Measurements from ENCODE around the gene GCNT1. TPM values are rescaled to one million over a fixed set of nuclear protein-coding genes. Genes with fewer than 3 reads are reported as not detected.
A peak's percentile ranks its signal among the peaks of the same experiment; 100 is the strongest.

GCNT1 gene
- total and polyA plus RNA-seq, 2 of the 13 experiments (the other 11 are each of a cell fraction or from before 2014, with no cell fraction given), result 0.55 to 1.7 TPM

DNA sequence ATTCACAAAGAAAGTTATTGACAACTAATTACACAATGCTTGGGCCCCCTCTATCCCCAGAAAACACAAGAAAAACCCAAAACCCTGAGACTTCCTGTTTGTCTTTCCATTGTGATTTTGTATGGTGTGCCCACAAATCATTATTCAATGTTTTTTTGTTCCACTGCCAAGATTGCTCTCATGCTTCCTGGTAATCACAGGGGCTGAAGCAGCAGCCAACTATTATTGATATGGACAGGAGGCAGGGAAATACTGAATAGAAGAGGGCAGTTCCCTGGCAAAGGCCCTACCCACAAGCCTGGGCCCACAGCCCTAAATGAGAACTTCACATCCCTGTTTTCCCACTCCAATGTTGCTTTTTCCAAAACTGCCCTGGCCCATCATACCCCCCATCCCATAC is 43.3 kb upstream of the GCNT1 start (continued):
- TF ChIP-seq THAP7 (CRISPR knock-in tag; IDR thresholded peaks at IDR 0.05) (no peak), AHR (CRISPR knock-in tag; IDR thresholded peaks at IDR 0.05) (no peak), KDM3A (CRISPR knock-in tag; IDR thresholded peaks at IDR 0.05; ENCODE audit: low read depth) (no peak)
- TF ChIP-seq, protein P1, sequence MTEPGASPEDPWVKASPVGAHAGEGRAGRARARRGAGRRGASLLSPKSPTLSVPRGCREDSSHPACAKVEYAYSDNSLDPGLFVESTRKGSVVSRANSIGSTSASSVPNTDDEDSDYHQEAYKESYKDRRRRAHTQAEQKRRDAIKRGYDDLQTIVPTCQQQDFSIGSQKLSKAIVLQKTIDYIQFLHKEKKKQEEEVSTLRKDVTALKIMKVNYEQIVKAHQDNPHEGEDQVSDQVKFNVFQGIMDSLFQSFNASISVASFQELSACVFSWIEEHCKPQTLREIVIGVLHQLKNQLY (CRISPR knock-in tag; IDR thresholded peaks at IDR 0.05), result no peak

- Histone ChIP-seq H2AFZ (ENCODE audit: low read length) (no peak overlapping the region), H3K4me2 (ENCODE audit: low read depth, low read length) (no peak overlapping the region), H3K9me3 (ENCODE audit: low read length) (no peaks in the 10 kb centered on the region), H3K79me2 (ENCODE audit: insufficient read depth, low read length) (no peaks in the 10 kb centered on the region), H3K9ac (ENCODE audit: insufficient read depth, low read depth, low read length) (no peak overlapping the region), H3K4me1 (ENCODE audit: insufficient read depth, low read length) (peaks cover 57% of the 10 kb centered on the region), H3K27me3 (ENCODE audit: control insufficient read depth in 1 of 2, insufficient read depth in 2 of 2, low read length in 2 of 2) (no peaks in the 10 kb centered on the region), H3K36me3 (replicated peaks in 1 of 2; ENCODE audit: control insufficient read depth in 1 of 2, insufficient read depth in 2 of 2, low read length in 2 of 2) (no peaks in the 10 kb centered on the region), H3K4me3 (replicated peaks in 1 of 3; ENCODE audit: insufficient read depth in 1 of 3, low read depth in 2 of 3, low read length in 3 of 3) (no peak overlapping the region), H4K20me1 (ENCODE audit: insufficient read depth, low read length) (no peaks in the 10 kb centered on the region), H3K27ac (ENCODE audit: extremely low read length, insufficient read depth, low read length) (no peak overlapping the region)
- ChIA-PET CTCF (ENCODE audit: low intra/inter-chr PET ratio, low total read pairs) (no interaction called here), POLR2A (no interaction called here)
- WGBS (ENCODE audit: low lambda C conversion rate), result 0% methylated on average over 1 of the region's 1 CpG
- in situ Hi-C loops (cut with HindIII; ENCODE audit: extremely low pct_ligation_motif_present, low pct_unique_long_range_greater_than_20kb) (no loop called here), intact Hi-C loops (cut with micrococcal nuclease; ENCODE audit: unreplicated experiment) (no loop called here)
- ATAC-seq (no peak), FAIRE-seq (no peak), DNase-seq (ENCODE audit: low spot score) (peak; percentile 51)
- no TSS peak for BruUV-seq (replicated peaks)
- TF ChIP-seq TCF7 (IDR thresholded peaks at IDR 0.05; ENCODE audit: low read depth), result peak; percentile 52
- TF ChIP-seq EP300 (IDR thresholded peaks at IDR 0.05; ENCODE audit: low read depth in 2 of 2, low read length in 2 of 2), result peak in 1 of 2 experiments; percentile 25; a peak in 1 of 4 replicates
- TF ChIP-seq EP300 (CRISPR knock-in tag; IDR thresholded peaks at IDR 0.05; ENCODE audit: borderline replicate concordance), result no peak
- TF ChIP-seq U2AF2 (IDR thresholded peaks at IDR 0.05; ENCODE audit: low read depth, low read length), result no peak
- no peak for TF ChIP-seq PCBP2 (optimal IDR thresholded peaks at IDR 0.05; ENCODE audit: low read depth, low read length, poor library complexity, severe bottlenecking)
- TF ChIP-seq KLF6 (CRISPR knock-in tag; IDR thresholded peaks at IDR 0.05), result no peak
- no peak for TF ChIP-seq NFRKB (IDR thresholded peaks at IDR 0.05)
- no peak for TF ChIP-seq SMARCE1 (IDR thresholded peaks at IDR 0.05; ENCODE audit: borderline replicate concordance)
- TF ChIP-seq, protein P2, sequence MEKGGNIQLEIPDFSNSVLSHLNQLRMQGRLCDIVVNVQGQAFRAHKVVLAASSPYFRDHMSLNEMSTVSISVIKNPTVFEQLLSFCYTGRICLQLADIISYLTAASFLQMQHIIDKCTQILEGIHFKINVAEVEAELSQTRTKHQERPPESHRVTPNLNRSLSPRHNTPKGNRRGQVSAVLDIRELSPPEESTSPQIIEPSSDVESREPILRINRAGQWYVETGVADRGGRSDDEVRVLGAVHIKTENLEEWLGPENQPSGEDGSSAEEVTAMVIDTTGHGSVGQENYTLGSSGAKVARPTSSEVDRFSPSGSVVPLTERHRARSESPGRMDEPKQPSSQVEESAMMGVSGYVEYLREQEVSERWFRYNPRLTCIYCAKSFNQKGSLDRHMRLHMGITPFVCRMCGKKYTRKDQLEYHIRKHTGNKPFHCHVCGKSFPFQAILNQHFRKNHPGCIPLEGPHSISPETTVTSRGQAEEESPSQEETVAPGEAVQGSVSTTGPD (CRISPR knock-in tag; IDR thresholded peaks at IDR 0.05), result no peak
- TF ChIP-seq SOX13 (IDR thresholded peaks at IDR 0.05), result no peak
- TF ChIP-seq SOX13 (CRISPR knock-in tag; conservative IDR thresholded peaks at IDR 0.05 in 1 of 2, IDR thresholded peaks at IDR 0.05 in 1 of 2), result peak in 1 of 2 experiments; percentile 9; a peak in 1 of 4 replicates
- no peak for TF ChIP-seq CREM (IDR thresholded peaks at IDR 0.05)
- TF ChIP-seq CREM (CRISPR knock-in tag; IDR thresholded peaks at IDR 0.05), result no peak
- TF ChIP-seq, protein P3, sequence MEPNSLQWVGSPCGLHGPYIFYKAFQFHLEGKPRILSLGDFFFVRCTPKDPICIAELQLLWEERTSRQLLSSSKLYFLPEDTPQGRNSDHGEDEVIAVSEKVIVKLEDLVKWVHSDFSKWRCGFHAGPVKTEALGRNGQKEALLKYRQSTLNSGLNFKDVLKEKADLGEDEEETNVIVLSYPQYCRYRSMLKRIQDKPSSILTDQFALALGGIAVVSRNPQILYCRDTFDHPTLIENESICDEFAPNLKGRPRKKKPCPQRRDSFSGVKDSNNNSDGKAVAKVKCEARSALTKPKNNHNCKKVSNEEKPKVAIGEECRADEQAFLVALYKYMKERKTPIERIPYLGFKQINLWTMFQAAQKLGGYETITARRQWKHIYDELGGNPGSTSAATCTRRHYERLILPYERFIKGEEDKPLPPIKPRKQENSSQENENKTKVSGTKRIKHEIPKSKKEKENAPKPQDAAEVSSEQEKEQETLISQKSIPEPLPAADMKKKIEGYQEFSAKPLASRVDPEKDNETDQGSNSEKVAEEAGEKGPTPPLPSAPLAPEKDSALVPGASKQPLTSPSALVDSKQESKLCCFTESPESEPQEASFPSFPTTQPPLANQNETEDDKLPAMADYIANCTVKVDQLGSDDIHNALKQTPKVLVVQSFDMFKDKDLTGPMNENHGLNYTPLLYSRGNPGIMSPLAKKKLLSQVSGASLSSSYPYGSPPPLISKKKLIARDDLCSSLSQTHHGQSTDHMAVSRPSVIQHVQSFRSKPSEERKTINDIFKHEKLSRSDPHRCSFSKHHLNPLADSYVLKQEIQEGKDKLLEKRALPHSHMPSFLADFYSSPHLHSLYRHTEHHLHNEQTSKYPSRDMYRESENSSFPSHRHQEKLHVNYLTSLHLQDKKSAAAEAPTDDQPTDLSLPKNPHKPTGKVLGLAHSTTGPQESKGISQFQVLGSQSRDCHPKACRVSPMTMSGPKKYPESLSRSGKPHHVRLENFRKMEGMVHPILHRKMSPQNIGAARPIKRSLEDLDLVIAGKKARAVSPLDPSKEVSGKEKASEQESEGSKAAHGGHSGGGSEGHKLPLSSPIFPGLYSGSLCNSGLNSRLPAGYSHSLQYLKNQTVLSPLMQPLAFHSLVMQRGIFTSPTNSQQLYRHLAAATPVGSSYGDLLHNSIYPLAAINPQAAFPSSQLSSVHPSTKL (CRISPR knock-in tag; IDR thresholded peaks at IDR 0.05), result 0 out of 2 replicates have a peak, but pooled peaks have one; percentile 13
- no peak for TF ChIP-seq ZFY (CRISPR knock-in tag; IDR thresholded peaks at IDR 0.05)
These were observed 41.6 kb upstream of the GCNT1 start for GRCh38 chr9:76417394-76417793.
